DND-41 (cell line): ENCODE measurements around the gene ELAPOR1.

Experiments used
- ATAC-seq: fragments of 200-7000 bp; cut with Tn5 transposase; 3 replicates; pipeline ENCODE4 v1.9.1; 2021; ENCODE audit warnings: low read depth; ENCODE audit not compliant: insufficient read depth
- DNase-seq: peaks from one replicate; pipeline ENCODE4 v3.0.0-alpha.2; 2020
- H2AFZ ChIP-seq: 2 replicates; pipeline ENCODE4 v1.6.0; 2012; ENCODE audit warnings: low read depth, low read length
- H3K27ac ChIP-seq: 2 replicates; pipeline ENCODE4 v1.5.1; 2012; ENCODE audit warnings: low read length, inconsistent platforms
- H3K27me3 ChIP-seq: fragments of 200-600 bp; sonication (generic); 2 replicates; pipeline ENCODE4 v1.6.0; 2012; ENCODE audit warnings: low read length, mild to moderate bottlenecking, inconsistent platforms; ENCODE audit not compliant: insufficient read depth, poor library complexity
- H3K36me3 ChIP-seq: 2 replicates; pipeline ENCODE4 v1.5.1; 2012; ENCODE audit warnings: low read length, inconsistent platforms; ENCODE audit not compliant: insufficient read depth
- H3K4me1 ChIP-seq: 2 replicates; pipeline ENCODE4 v1.5.1; 2012; ENCODE audit warnings: mild to moderate bottlenecking, low read length; ENCODE audit not compliant: insufficient read depth
- H3K4me2 ChIP-seq: 2 replicates; pipeline ENCODE4 v1.6.0; 2012; ENCODE audit warnings: mild to moderate bottlenecking, moderate library complexity, low read length, inconsistent platforms; ENCODE audit not compliant: insufficient read depth
- H3K4me3 ChIP-seq, 2 experiments: fragments of 200-600 bp in 1 of 2; shearing (Covaris generic) in 1 of 2; 2 replicates each; pipeline ENCODE4 v1.5.1; 2012 to 2016; ENCODE audit warnings: inconsistent platforms in 2 of 2, low read length in 2 of 2, mild to moderate bottlenecking in 2 of 2, low read depth in 1 of 2, moderate library complexity in 1 of 2
- H3K79me2 ChIP-seq: 2 replicates; pipeline ENCODE4 v1.6.0; 2012; ENCODE audit warnings: low read length, inconsistent platforms; ENCODE audit not compliant: insufficient read depth
- H3K9ac ChIP-seq: 2 replicates; pipeline ENCODE4 v1.6.0; 2012; ENCODE audit warnings: low read depth, mild to moderate bottlenecking, inconsistent platforms, low read length, moderate library complexity
- H3K9me3 ChIP-seq: 2 replicates; pipeline ENCODE4 v1.5.1; 2012; ENCODE audit warnings: low read length, moderate library complexity, mild to moderate bottlenecking, inconsistent platforms; ENCODE audit not compliant: insufficient read depth, severe bottlenecking
- H4K20me1 ChIP-seq: 2 replicates; pipeline ENCODE4 v1.6.0; 2012; ENCODE audit warnings: low read length; ENCODE audit not compliant: insufficient read depth
- EZH2 ChIP-seq: IDR thresholded peaks from 3 replicates; pipeline ENCODE4 v1.6.1; 2012; ENCODE audit warnings: borderline replicate concordance, low read depth, mild to moderate bottlenecking, moderate library complexity, low read length, inconsistent platforms; ENCODE audit not compliant: severe bottlenecking
- TF ChIP-seq, protein P1 (sequence below): IDR thresholded peaks from 2 replicates; pipeline ENCODE4 v1.5.1; 2012; ENCODE audit warnings: borderline replicate concordance, low read length, moderate library complexity, mild to moderate bottlenecking; ENCODE audit not compliant: poor library complexity, severe bottlenecking; ENCODE audit errors: extremely low read depth

The ELAPOR1 gene

DNA sequence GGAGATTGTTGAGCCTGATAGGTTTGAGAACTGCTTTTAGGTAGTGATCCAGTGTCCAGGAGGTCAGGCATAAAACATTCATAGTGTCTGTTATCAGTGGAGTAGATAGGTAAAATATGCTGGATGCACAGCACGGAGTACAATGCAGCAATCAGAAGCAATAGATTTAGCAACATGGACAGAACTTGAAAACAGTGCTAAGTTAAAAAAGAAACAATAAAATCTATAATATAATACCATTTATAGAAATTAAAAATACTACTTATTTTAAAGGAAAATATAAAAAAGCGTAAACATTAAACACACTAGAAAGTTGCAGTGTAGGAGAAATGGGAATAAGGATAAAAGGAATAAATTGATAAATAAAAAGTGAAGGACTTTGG lies 34.7 kb upstream of the ELAPOR1 start:
- TF ChIP-seq EZH2 = no peak
- TF ChIP-seq, protein P1, sequence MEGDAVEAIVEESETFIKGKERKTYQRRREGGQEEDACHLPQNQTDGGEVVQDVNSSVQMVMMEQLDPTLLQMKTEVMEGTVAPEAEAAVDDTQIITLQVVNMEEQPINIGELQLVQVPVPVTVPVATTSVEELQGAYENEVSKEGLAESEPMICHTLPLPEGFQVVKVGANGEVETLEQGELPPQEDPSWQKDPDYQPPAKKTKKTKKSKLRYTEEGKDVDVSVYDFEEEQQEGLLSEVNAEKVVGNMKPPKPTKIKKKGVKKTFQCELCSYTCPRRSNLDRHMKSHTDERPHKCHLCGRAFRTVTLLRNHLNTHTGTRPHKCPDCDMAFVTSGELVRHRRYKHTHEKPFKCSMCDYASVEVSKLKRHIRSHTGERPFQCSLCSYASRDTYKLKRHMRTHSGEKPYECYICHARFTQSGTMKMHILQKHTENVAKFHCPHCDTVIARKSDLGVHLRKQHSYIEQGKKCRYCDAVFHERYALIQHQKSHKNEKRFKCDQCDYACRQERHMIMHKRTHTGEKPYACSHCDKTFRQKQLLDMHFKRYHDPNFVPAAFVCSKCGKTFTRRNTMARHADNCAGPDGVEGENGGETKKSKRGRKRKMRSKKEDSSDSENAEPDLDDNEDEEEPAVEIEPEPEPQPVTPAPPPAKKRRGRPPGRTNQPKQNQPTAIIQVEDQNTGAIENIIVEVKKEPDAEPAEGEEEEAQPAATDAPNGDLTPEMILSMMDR = no peak
- Histone ChIP-seq H2AFZ (no peak overlapping the region), H4K20me1 (no peaks in the 10 kb centered on the region), H3K27ac (no peak overlapping the region), H3K4me3 (no peak overlapping the region), H3K27me3 (no peaks in the 10 kb centered on the region), H3K9ac (no peak overlapping the region), H3K79me2 (peaks cover 13% of the 10 kb centered on the region), H3K4me2 (no peak overlapping the region), H3K36me3 (no peaks in the 10 kb centered on the region), H3K4me1 (peaks cover 19% of the 10 kb centered on the region), H3K9me3 (no peaks in the 10 kb centered on the region)
- ATAC-seq (no peak), DNase-seq (no peak)

DNA sequence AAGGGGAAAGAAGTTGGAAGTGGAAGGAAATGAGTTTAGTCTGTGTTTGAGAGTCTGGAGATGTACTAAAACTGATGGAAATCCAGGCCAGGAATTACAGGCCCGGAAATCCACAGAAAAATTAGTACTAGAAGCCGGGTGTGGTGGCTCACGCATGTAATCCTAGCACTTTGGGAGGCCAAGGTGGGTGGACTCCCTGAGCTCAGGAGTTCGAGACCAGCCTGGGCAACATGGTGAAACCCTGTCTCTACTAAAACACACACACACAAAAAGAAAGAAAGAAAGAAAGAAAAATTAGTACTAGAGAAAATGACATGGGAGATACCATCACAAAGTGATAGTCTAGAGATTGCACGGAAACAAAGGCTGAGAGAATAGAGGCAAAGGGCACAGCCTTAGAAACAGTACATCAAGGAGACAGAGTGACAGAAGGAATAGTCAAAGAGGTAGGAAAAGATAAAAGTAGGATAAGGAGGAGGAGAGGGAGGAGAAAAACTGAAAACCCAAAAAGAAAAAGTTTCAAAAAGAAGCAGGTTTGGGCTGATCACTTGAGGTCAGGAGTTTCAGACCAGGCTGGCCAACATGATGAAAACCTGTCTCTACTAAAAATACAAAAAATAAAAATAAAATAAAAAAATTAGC lies 33.4 kb upstream of the ELAPOR1 start:
- no peak overlapping the region for H2AFZ ChIP-seq
- no peak for TF ChIP-seq EZH2
- TF ChIP-seq, protein P1 = no peak
- H3K4me2 ChIP-seq = no peak overlapping the region

DNA sequence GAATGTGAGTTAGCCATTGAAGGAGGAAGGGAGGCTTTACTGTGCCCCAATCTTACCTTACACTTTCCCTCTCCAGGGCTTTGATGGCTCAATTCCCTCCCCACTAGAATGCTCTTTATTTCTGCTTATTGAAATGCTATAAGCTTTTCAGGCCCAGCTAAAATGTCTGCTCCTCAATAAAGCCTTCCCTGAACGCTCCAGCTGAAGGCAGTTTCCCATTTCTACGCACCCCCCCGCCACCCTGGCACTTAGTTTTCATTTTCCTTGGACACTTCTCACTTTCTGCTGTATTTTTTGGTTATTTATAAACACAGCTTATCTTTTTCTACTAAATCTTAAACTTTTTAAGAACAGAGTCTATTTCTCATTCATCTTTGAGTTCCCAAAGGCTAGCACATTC lies 30.4 kb upstream of the ELAPOR1 start:
- no peak for DNase-seq
- Histone ChIP-seq H3K9ac (no peak overlapping the region), H3K27me3 (no peaks in the 10 kb centered on the region), H3K4me1 (no peaks in the 10 kb centered on the region), H3K36me3 (no peaks in the 10 kb centered on the region), H3K79me2 (no peaks in the 10 kb centered on the region), H3K4me2 (no peak overlapping the region), H3K9me3 (no peaks in the 10 kb centered on the region), H3K27ac (no peak overlapping the region), H4K20me1 (no peaks in the 10 kb centered on the region), H2AFZ (no peak overlapping the region), H3K4me3 (no peak overlapping the region)
- no peak for ATAC-seq
- TF ChIP-seq EZH2 = no peak
- TF ChIP-seq, protein P1 = no peak

More for the DNA sequence above, 33.4 kb upstream of the ELAPOR1 start:
- no peak for DNase-seq
- Histone ChIP-seq H3K4me3 (no peak overlapping the region), H3K4me1 (peaks cover 9% of the 10 kb centered on the region), H3K27ac (no peak overlapping the region), H3K36me3 (no peaks in the 10 kb centered on the region), H4K20me1 (no peaks in the 10 kb centered on the region), H3K27me3 (no peaks in the 10 kb centered on the region), H3K79me2 (peaks cover 2% of the 10 kb centered on the region), H3K9ac (no peak overlapping the region), H3K9me3 (no peaks in the 10 kb centered on the region)
- ATAC-seq = no peak
